Liver (tissue), 9 donors: ENCODE results near the gene MOK. TPM values are rescaled to one million over a fixed set of nuclear protein-coding genes. Genes with fewer than 3 reads are reported as not detected.

Experiments
- DNase-seq: peaks from one replicate; pipeline ENCODE4 v3.0.0-alpha.2; 2017; ENCODE audit warnings: low spot score
- H3K27ac ChIP-seq, 2 donors: one replicate each; pipeline ENCODE4 v1.7.0; 2013; ENCODE audit warnings: inconsistent platforms in 2 of 2, low read length in 2 of 2, control low read depth in 1 of 2, low read depth in 1 of 2, mild to moderate bottlenecking in 1 of 2
- H3K27me3 ChIP-seq, 4 donors: one replicate each; pipeline versions ENCODE4 v1.6.1 to v1.7.0; 2013; ENCODE audit warnings: low read length in 3 of 4, inconsistent platforms in 1 of 4, mild to moderate bottlenecking in 1 of 4, moderate library complexity in 1 of 4; ENCODE audit not compliant: control insufficient read depth in 4 of 4, insufficient read depth in 4 of 4
- H3K36me3 ChIP-seq, 4 donors: one replicate each; pipeline versions ENCODE4 v1.6.1 to v1.7.0; 2013; ENCODE audit warnings: low read length in 3 of 4, mild to moderate bottlenecking in 3 of 4, low read depth in 1 of 4, moderate library complexity in 1 of 4; ENCODE audit not compliant: control insufficient read depth in 4 of 4, insufficient read depth in 3 of 4
- H3K4me1 ChIP-seq, 4 donors: one replicate each; pipeline versions ENCODE4 v1.6.1 to v1.7.0; 2013; ENCODE audit warnings: low read length in 3 of 4, mild to moderate bottlenecking in 3 of 4, moderate library complexity in 1 of 4; ENCODE audit not compliant: control insufficient read depth in 4 of 4, insufficient read depth in 4 of 4
- H3K4me3 ChIP-seq, 3 donors: one replicate each; pipeline versions ENCODE4 v1.6.1 to v1.7.0; 2013; ENCODE audit warnings: low read length in 3 of 3, control low read depth in 1 of 3, low read depth in 1 of 3, mild to moderate bottlenecking in 1 of 3
- H3K9ac ChIP-seq, 2 donors: one replicate each; pipeline ENCODE4 v1.7.0; 2013; ENCODE audit warnings: low read length in 2 of 2, mild to moderate bottlenecking in 2 of 2, moderate library complexity in 2 of 2, control low read depth in 1 of 2, low read depth in 1 of 2
- H3K9me3 ChIP-seq, 4 donors: one replicate each; pipeline versions ENCODE4 v1.6.1 to v1.7.0; 2013; ENCODE audit warnings: low read length in 3 of 4; ENCODE audit not compliant: control insufficient read depth in 4 of 4
- EGR1 ChIP-seq, 2 donors: IDR thresholded peaks; 2 replicates each; pipeline ENCODE4 v1.6.1; 2016 to 2018; ENCODE audit warnings: antibody characterized with exemption in 2 of 2, low read depth in 2 of 2
- FOXA1 ChIP-seq: IDR thresholded peaks from 2 replicates; pipeline ENCODE4 v1.6.1; 2016; ENCODE audit warnings: antibody characterized with exemption
- FOXA2 ChIP-seq: IDR thresholded peaks from 2 replicates; pipeline ENCODE4 v1.6.1; 2016; ENCODE audit warnings: antibody characterized with exemption
- GABPA ChIP-seq, 2 donors: IDR thresholded peaks in 1 of 2; conservative IDR thresholded peaks in 1 of 2; 2 replicates each; pipeline ENCODE4 v1.6.1; 2016; ENCODE audit warnings: antibody characterized with exemption in 2 of 2, mild to moderate bottlenecking in 1 of 2, moderate library complexity in 1 of 2
- HNF4A ChIP-seq, 2 donors: conservative IDR thresholded peaks; 2 replicates each; pipeline ENCODE4 v1.6.1; 2016; ENCODE audit warnings: antibody characterized with exemption in 2 of 2, mild to moderate bottlenecking in 2 of 2
- HNF4G ChIP-seq: IDR thresholded peaks from 2 replicates; pipeline ENCODE4 v1.6.1; 2016; ENCODE audit warnings: antibody characterized with exemption
- JUND ChIP-seq, 2 donors: IDR thresholded peaks; 2 replicates each; pipeline ENCODE4 v1.6.1; 2016; ENCODE audit warnings: antibody characterized with exemption in 2 of 2
- NR2F2 ChIP-seq: IDR thresholded peaks from 2 replicates; pipeline ENCODE4 v1.6.1; 2016; ENCODE audit warnings: antibody characterized with exemption
- RAD21 ChIP-seq, 2 donors: IDR thresholded peaks; 2 replicates each; pipeline ENCODE4 v1.6.1; 2016; ENCODE audit warnings: antibody characterized with exemption in 2 of 2, mild to moderate bottlenecking in 2 of 2
- RXRA ChIP-seq, 2 donors: IDR thresholded peaks; 2 replicates each; pipeline ENCODE4 v1.6.1; 2017 to 2018; ENCODE audit warnings: antibody characterized with exemption in 2 of 2, mild to moderate bottlenecking in 1 of 2
- SP1 ChIP-seq: IDR thresholded peaks from 2 replicates; pipeline ENCODE4 v1.6.1; 2018; ENCODE audit warnings: antibody characterized with exemption, mild to moderate bottlenecking
- TAF1 ChIP-seq: conservative IDR thresholded peaks from 2 replicates; pipeline ENCODE4 v1.6.1; 2016; ENCODE audit warnings: antibody characterized with exemption, mild to moderate bottlenecking
- YY1 ChIP-seq: IDR thresholded peaks from 2 replicates; pipeline ENCODE4 v1.6.1; 2016; ENCODE audit warnings: antibody characterized with exemption, mild to moderate bottlenecking
- WGBS: extraction: QIAGEN DNeasy Blood & Tissue Kit; methylation state at CpG from one replicate; pipeline ENCODE4 v1.1.7; 2013; 5-methylcytosine and 5-hydroxymethylcytosine counted together
- polyA plus RNA-seq, 2 donors: library from polyadenylated mRNA; stranded (reverse) in 1 of 2; unstranded in 1 of 2; fragments of 200-250 nt in 1 of 2; fragments of >200 nt in 1 of 2; fragmentation: Nextera tagmentation in 1 of 2; extraction: Ambion mirVana in 1 of 2; gene quantifications; one replicate each; pipeline versions ENCODE4 v1.2.1 to v1.2.3, GENCODE V29; 2013 to 2015
- total RNA-seq, 2 donors: library from RNA; depleted of rRNA; stranded (reverse); fragments of >200 nt; gene quantifications; one replicate each; pipeline ENCODE4 v1.2.3, GENCODE V29; 2014
- TF ChIP-seq, protein P1 (sequence below): fragments of 150-350 bp; IDR thresholded peaks from 2 replicates; pipeline ENCODE4 v1.5.1; 2017; ENCODE audit warnings: improper control_type of control experiment, low read depth, low read length; ENCODE audit not compliant: missing input control
- TF ChIP-seq, protein P2 (sequence below): IDR thresholded peaks from 2 replicates; pipeline ENCODE4 v1.6.1; 2016; ENCODE audit warnings: antibody characterized with exemption
- TF ChIP-seq, protein P3 (sequence below): IDR thresholded peaks from 2 replicates; pipeline ENCODE4 v1.6.1; 2016; ENCODE audit warnings: antibody characterized with exemption
- TF ChIP-seq, protein P4 (sequence below): IDR thresholded peaks from 2 replicates; pipeline ENCODE4 v1.6.1; 2016; ENCODE audit warnings: antibody characterized with exemption, mild to moderate bottlenecking
- TF ChIP-seq, protein P5 (sequence below): IDR thresholded peaks from 2 replicates; pipeline ENCODE4 v1.6.1; 2016; ENCODE audit warnings: antibody characterized with exemption
- donor health status: healthy.
- donor health status: healthy.
- donor health status: healthy.
- donor health status: healthy.
- donor health status: healthy.

The MOK gene
- total and polyA plus RNA-seq, 4 donors: 2.4 to 6.4 (median 2.9) TPM

DNA sequence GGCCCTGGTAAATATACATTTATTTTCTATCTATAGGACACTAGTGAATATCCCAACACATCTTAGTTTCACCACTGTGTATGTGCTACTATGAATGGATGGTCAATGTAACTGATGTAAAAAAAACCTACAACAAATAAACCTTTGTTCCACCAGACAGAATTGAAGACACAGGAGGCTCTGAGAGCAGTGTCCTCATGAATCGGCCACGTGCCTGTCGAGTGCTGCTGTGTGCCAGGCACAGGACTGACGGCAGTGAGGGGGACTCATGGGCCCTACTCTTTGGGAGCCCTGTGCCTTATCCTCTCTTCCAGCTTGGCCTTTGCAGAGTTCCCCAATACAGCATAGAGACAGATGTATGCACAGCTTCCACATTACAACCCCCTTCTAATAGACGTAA, 39.5 kb upstream of the MOK start:
- WGBS: 70% methylated on average over 5 of the region's 5 CpGs
- no peaks in the 10 kb centered on the region for H3K9me3 ChIP-seq
- peaks cover 17 to 72% (median 40%) of the 10 kb centered on the region in 4 donors for H3K36me3 ChIP-seq

DNA sequence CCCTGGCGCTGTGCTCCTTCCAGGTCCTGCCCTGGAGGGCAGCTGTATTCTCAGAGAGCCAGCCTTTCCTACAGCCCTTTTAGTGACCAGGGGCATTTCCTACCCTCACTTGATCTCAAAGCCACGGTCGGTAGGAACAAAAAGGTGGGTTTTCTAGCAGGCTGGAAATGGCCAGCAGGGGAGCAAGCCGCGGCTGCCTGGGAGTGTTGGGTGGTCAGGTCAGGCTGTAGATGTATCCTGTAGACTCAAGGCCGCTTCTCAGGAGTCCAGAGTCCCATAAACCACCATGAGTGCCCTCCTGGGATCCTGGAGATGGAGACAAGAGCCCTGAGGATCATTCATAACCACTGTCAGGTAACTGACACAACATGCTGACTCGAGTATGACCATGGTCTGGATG, 39.1 kb upstream of the MOK start:
- no peaks in the 10 kb centered on the region for H3K4me1 ChIP-seq
- H3K9me3 ChIP-seq: no peaks in the 10 kb centered on the region
- DNase-seq: no peak
- TF ChIP-seq SP1: no peak
- TF ChIP-seq, protein P1, sequence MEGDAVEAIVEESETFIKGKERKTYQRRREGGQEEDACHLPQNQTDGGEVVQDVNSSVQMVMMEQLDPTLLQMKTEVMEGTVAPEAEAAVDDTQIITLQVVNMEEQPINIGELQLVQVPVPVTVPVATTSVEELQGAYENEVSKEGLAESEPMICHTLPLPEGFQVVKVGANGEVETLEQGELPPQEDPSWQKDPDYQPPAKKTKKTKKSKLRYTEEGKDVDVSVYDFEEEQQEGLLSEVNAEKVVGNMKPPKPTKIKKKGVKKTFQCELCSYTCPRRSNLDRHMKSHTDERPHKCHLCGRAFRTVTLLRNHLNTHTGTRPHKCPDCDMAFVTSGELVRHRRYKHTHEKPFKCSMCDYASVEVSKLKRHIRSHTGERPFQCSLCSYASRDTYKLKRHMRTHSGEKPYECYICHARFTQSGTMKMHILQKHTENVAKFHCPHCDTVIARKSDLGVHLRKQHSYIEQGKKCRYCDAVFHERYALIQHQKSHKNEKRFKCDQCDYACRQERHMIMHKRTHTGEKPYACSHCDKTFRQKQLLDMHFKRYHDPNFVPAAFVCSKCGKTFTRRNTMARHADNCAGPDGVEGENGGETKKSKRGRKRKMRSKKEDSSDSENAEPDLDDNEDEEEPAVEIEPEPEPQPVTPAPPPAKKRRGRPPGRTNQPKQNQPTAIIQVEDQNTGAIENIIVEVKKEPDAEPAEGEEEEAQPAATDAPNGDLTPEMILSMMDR: no peak
- TF ChIP-seq, protein P2, sequence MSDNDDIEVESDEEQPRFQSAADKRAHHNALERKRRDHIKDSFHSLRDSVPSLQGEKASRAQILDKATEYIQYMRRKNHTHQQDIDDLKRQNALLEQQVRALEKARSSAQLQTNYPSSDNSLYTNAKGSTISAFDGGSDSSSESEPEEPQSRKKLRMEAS: no peak
- TF ChIP-seq, protein P3, sequence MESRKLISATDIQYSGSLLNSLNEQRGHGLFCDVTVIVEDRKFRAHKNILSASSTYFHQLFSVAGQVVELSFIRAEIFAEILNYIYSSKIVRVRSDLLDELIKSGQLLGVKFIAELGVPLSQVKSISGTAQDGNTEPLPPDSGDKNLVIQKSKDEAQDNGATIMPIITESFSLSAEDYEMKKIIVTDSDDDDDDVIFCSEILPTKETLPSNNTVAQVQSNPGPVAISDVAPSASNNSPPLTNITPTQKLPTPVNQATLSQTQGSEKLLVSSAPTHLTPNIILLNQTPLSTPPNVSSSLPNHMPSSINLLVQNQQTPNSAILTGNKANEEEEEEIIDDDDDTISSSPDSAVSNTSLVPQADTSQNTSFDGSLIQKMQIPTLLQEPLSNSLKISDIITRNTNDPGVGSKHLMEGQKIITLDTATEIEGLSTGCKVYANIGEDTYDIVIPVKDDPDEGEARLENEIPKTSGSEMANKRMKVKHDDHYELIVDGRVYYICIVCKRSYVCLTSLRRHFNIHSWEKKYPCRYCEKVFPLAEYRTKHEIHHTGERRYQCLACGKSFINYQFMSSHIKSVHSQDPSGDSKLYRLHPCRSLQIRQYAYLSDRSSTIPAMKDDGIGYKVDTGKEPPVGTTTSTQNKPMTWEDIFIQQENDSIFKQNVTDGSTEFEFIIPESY: no peak
- TF ChIP-seq TAF1: no peak
- TF ChIP-seq RXRA (IDR thresholded peaks at IDR 0.05): no peak
- no peak for TF ChIP-seq FOXA1
- TF ChIP-seq FOXA2: no peak
- TF ChIP-seq, protein P4, sequence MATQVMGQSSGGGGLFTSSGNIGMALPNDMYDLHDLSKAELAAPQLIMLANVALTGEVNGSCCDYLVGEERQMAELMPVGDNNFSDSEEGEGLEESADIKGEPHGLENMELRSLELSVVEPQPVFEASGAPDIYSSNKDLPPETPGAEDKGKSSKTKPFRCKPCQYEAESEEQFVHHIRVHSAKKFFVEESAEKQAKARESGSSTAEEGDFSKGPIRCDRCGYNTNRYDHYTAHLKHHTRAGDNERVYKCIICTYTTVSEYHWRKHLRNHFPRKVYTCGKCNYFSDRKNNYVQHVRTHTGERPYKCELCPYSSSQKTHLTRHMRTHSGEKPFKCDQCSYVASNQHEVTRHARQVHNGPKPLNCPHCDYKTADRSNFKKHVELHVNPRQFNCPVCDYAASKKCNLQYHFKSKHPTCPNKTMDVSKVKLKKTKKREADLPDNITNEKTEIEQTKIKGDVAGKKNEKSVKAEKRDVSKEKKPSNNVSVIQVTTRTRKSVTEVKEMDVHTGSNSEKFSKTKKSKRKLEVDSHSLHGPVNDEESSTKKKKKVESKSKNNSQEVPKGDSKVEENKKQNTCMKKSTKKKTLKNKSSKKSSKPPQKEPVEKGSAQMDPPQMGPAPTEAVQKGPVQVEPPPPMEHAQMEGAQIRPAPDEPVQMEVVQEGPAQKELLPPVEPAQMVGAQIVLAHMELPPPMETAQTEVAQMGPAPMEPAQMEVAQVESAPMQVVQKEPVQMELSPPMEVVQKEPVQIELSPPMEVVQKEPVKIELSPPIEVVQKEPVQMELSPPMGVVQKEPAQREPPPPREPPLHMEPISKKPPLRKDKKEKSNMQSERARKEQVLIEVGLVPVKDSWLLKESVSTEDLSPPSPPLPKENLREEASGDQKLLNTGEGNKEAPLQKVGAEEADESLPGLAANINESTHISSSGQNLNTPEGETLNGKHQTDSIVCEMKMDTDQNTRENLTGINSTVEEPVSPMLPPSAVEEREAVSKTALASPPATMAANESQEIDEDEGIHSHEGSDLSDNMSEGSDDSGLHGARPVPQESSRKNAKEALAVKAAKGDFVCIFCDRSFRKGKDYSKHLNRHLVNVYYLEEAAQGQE: no peak
- no peak for TF ChIP-seq NR2F2
- no peak for TF ChIP-seq JUND (IDR thresholded peaks at IDR 0.05)
- no peak for TF ChIP-seq YY1
- TF ChIP-seq RAD21 (IDR thresholded peaks at IDR 0.05): no peak
- no peak for TF ChIP-seq HNF4A (conservative IDR thresholded peaks at IDR 0.05)
- TF ChIP-seq, protein P5, sequence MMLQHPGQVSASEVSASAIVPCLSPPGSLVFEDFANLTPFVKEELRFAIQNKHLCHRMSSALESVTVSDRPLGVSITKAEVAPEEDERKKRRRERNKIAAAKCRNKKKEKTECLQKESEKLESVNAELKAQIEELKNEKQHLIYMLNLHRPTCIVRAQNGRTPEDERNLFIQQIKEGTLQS: no peak
- TF ChIP-seq EGR1 (IDR thresholded peaks at IDR 0.05; ENCODE audit: low read depth in 2 of 2): no peak
- TF ChIP-seq GABPA (IDR thresholded peaks at IDR 0.05 in 1 of 2, conservative IDR thresholded peaks at IDR 0.05 in 1 of 2): no peak
- no peak for TF ChIP-seq HNF4G
- no peak overlapping the region for H3K4me3 ChIP-seq
- 96% methylated on average over 7 of the region's 7 CpGs for WGBS
- no peak overlapping the region for H3K9ac ChIP-seq
- no peak overlapping the region for H3K27ac ChIP-seq
- H3K27me3 ChIP-seq: no peaks in the 10 kb centered on the region
- H3K36me3 ChIP-seq: peaks cover 17 to 69% (median 37%) of the 10 kb centered on the region in 4 donors

More for the DNA sequence above, 39.5 kb upstream of the MOK start:
- no peak overlapping the region for H3K4me3 ChIP-seq
- DNase-seq: no peak
- H3K27ac ChIP-seq: no peak overlapping the region
- TF ChIP-seq, protein P2: no peak
- TF ChIP-seq JUND (IDR thresholded peaks at IDR 0.05) (no peak), FOXA1 (no peak), FOXA2 (no peak), EGR1 (IDR thresholded peaks at IDR 0.05; ENCODE audit: low read depth in 2 of 2) (no peak), NR2F2 (no peak), YY1 (no peak), RAD21 (IDR thresholded peaks at IDR 0.05) (no peak)
- TF ChIP-seq, protein P4: no peak
- H3K9ac ChIP-seq: no peak overlapping the region
- no peaks in the 10 kb centered on the region for H3K27me3 ChIP-seq
- no peaks in the 10 kb centered on the region for H3K4me1 ChIP-seq
